Calu3 (cell line): ENCODE data around the gene PLB1. TPM values are rescaled to one million over a fixed set of nuclear protein-coding genes. Genes with fewer than 3 reads are reported as not detected.

Experiments
- BruUV-seq: library from RNA; stranded (reverse); fragments of 400-500 nt; replicated peaks from 2 replicates; lab custom pipeline; 2021; lab: Mats Ljungman, UMichigan
- CTCF ChIA-PET: fragments of 300-600 bp; sonication (Branson Sonifier 250); formaldehyde crosslinking; loops from one replicate; lab custom pipeline; 2022; ENCODE audit warnings: antibody characterized with exemption; lab: Charles Lee
- DNase-seq: peaks from one replicate; pipeline ENCODE4 v3.0.0; 2022
- H3K27ac Mint-ChIP-seq: one replicate; pipeline ENCODE4 v1.8.0; 2022; ENCODE audit warnings: mixed read lengths; ENCODE audit not compliant: unreplicated experiment
- H3K27me3 Mint-ChIP-seq: one replicate; pipeline ENCODE4 v1.8.0; 2022; ENCODE audit warnings: mixed read lengths; ENCODE audit not compliant: unreplicated experiment
- H3K36me3 Mint-ChIP-seq: one replicate; pipeline ENCODE4 v1.8.0; 2022; ENCODE audit warnings: mild to moderate bottlenecking, moderate library complexity, mixed read lengths; ENCODE audit not compliant: insufficient read depth, unreplicated experiment
- H3K4me1 Mint-ChIP-seq: one replicate; pipeline ENCODE4 v1.8.0; 2022; ENCODE audit warnings: mild to moderate bottlenecking, low read depth, mixed read lengths; ENCODE audit not compliant: unreplicated experiment
- H3K4me3 Mint-ChIP-seq: one replicate; pipeline ENCODE4 v1.8.0; 2022; ENCODE audit warnings: mild to moderate bottlenecking, low read depth, moderate library complexity, mixed read lengths; ENCODE audit not compliant: unreplicated experiment
- H3K9me3 Mint-ChIP-seq: one replicate; pipeline ENCODE4 v1.8.0; 2022; ENCODE audit warnings: low read depth, mixed read lengths; ENCODE audit not compliant: unreplicated experiment
- intact Hi-C: fragments of 100-400 bp; cut with micrococcal nuclease; formaldehyde crosslinking; loops from one replicate; pipeline ENCODE4 v1.10.0; 2022; ENCODE audit not compliant: unreplicated experiment
- total RNA-seq: library from RNA; stranded (reverse); gene quantifications from 2 replicates; pipeline ENCODE4 v1.2.3, GENCODE V29; 2022
- TF ChIP-seq, protein P1 (sequence below): fragments of 200-600 bp; IDR thresholded peaks from one replicate; pipeline ENCODE4 v1.8.0; 2022; ENCODE audit warnings: antibody characterized with exemption; ENCODE audit not compliant: unreplicated experiment

The PLB1 gene
- total RNA-seq, 1 experiment from 2014 or later = 1.6 TPM

DNA sequence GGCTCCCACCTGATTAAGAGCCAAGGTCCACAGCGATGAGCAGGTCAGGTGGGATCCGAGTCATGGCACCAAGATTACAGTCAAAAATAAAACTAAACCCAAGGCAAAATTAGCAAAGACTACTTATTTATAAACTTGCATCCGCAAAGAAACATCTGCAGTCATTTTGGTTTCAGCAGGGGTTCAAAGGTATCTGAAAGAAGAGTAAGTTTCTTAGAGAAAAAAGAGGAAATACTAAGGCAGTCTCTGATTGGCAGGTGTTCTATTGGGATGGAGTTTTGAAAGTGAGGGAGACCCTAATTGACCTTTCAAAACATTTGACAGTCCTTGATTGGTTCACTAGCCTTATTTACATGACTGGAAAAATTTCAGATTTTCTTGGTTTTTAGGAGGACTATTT lies 11.0 kb upstream of the PLB1 start:
- peaks cover 29% of the 10 kb centered on the region for H3K27me3 Mint-ChIP-seq

DNA sequence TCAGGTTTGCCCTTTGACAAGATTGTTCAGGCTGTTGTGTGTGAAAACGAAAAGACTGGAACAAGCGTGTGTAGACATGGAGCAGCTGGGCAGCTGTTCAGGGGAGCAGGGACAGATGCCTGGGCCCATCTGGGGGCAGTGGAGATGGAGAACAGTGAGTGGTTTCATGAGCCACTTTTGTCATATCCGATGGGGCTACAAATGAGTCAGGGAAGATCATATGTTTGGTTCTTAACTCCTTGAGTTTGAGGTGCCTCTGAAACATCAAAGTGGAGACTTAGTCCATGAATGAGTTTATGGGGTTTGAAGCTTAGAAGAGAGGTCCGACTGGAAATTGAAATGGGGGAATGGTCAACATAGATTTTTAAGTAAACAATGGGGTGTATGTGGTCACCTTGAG lies 9.3 kb upstream of the PLB1 start:
- no TSS peak for BruUV-seq
- Mint-ChIP-seq H3K27ac (no peak overlapping the region), H3K36me3 (no peaks in the 10 kb centered on the region), H3K4me3 (no peak overlapping the region), H3K4me1 (no peaks in the 10 kb centered on the region), H3K9me3 (no peaks in the 10 kb centered on the region), H3K27me3 (peaks cover 41% of the 10 kb centered on the region)
- CTCF ChIA-PET = no interaction called here
- no peak for DNase-seq
- intact Hi-C loops = no loop called here
- TF ChIP-seq, protein P1, sequence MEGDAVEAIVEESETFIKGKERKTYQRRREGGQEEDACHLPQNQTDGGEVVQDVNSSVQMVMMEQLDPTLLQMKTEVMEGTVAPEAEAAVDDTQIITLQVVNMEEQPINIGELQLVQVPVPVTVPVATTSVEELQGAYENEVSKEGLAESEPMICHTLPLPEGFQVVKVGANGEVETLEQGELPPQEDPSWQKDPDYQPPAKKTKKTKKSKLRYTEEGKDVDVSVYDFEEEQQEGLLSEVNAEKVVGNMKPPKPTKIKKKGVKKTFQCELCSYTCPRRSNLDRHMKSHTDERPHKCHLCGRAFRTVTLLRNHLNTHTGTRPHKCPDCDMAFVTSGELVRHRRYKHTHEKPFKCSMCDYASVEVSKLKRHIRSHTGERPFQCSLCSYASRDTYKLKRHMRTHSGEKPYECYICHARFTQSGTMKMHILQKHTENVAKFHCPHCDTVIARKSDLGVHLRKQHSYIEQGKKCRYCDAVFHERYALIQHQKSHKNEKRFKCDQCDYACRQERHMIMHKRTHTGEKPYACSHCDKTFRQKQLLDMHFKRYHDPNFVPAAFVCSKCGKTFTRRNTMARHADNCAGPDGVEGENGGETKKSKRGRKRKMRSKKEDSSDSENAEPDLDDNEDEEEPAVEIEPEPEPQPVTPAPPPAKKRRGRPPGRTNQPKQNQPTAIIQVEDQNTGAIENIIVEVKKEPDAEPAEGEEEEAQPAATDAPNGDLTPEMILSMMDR = no peak

More for the DNA sequence above, 11.0 kb upstream of the PLB1 start:
- BruUV-seq = no TSS peak
- Mint-ChIP-seq H3K4me1 (no peaks in the 10 kb centered on the region), H3K4me3 (no peak overlapping the region), H3K9me3 (peaks cover 3% of the 10 kb centered on the region), H3K36me3 (no peaks in the 10 kb centered on the region), H3K27ac (no peak overlapping the region)
- intact Hi-C loops = no loop called here
- CTCF ChIA-PET = no interaction called here
- no peak for DNase-seq
- TF ChIP-seq, protein P1 = no peak

DNA sequence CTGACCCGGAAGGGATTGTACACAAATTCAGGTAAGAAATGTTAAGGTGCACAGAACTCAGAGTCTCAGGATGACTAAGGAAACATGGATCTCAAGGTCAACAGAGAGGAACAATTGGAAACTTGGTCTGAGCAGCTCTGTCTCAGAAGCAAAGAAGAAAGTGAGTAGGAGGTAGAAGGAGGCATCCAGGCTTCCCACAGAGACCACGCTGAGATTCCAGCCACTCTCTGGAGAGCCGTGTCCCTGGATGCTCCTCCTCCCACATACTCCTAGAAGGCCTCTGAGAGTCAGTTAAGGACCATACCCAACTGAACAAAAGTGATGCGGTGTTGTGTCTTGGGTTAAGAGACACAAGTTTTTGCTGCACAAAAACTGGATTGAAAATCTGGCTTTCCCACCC lies 8.6 kb upstream of the PLB1 start:
- DNase-seq = no peak
- BruUV-seq = no TSS peak

DNA sequence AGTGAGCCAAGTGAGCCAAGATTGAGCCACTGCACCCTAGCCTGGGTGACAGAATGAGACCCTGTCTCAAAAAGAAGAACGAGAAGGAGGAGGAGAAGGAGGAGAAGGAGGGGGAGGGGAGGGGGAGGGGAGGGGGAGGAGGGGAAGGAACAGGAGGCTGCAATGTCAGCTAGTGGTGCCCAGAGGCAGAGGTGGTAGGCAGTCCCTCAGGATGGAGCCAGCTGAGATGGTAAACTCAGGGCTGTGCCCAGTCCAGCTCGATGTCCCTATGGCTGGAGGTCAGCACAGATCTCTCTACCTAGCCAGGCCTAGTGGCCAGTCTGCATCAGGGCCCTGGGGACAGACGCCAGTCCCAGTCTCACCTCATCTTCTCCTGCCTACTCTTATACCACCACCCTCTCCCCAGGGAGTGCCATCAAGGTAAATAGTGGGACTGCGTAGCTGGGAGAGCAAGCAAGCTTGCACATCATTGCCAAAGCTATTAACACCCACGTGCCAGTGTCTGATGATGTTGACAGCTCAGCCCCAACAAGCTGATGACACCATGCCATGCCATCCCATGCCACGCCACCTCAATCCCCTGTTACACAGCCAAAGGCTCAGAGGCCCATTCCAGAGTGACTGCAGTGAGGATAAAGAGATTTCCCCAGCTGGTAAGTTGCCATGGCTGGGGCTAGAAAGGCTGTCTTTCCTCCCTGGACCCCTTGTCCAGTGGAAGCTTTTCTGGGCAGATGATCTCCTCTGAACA lies 7.6 kb upstream of the PLB1 start:
- Mint-ChIP-seq H3K36me3 (no peaks in the 10 kb centered on the region), H3K9me3 (no peaks in the 10 kb centered on the region), H3K4me3 (no peak overlapping the region), H3K27me3 (peaks cover 41% of the 10 kb centered on the region), H3K27ac (no peak overlapping the region), H3K4me1 (no peaks in the 10 kb centered on the region)
- TF ChIP-seq, protein P1 = no peak
- intact Hi-C loops = no loop called here
- CTCF ChIA-PET = no interaction called here
- no TSS peak for BruUV-seq
- no peak for DNase-seq

More for the DNA sequence above, 8.6 kb upstream of the PLB1 start:
- no peak overlapping the region for H3K4me3 Mint-ChIP-seq
- intact Hi-C loops = no loop called here
- TF ChIP-seq, protein P1 = no peak
- CTCF ChIA-PET = no interaction called here
- no peaks in the 10 kb centered on the region for H3K9me3 Mint-ChIP-seq
- H3K4me1 Mint-ChIP-seq = no peaks in the 10 kb centered on the region
- H3K27ac Mint-ChIP-seq = no peak overlapping the region
- H3K27me3 Mint-ChIP-seq = peaks cover 41% of the 10 kb centered on the region
- no peaks in the 10 kb centered on the region for H3K36me3 Mint-ChIP-seq
